GM21529 (cell line): ENCODE measurements around the gene HSPA1A.
A peak's percentile ranks its signal among the peaks of the same experiment; 100 is the strongest.
"Not testable (repeated sequence)": the region's sequence is repeated elsewhere in the genome, so short reads cannot be mapped to it uniquely, and the experiment has no call there.

ENCODE experiments used
- ATAC-seq: cut with Tn5 transposase; IDR thresholded peaks from one replicate; pipeline ENCODE4 v1.9.1; 2021; ENCODE audit not compliant: unreplicated experiment

The HSPA1A gene

DNA sequence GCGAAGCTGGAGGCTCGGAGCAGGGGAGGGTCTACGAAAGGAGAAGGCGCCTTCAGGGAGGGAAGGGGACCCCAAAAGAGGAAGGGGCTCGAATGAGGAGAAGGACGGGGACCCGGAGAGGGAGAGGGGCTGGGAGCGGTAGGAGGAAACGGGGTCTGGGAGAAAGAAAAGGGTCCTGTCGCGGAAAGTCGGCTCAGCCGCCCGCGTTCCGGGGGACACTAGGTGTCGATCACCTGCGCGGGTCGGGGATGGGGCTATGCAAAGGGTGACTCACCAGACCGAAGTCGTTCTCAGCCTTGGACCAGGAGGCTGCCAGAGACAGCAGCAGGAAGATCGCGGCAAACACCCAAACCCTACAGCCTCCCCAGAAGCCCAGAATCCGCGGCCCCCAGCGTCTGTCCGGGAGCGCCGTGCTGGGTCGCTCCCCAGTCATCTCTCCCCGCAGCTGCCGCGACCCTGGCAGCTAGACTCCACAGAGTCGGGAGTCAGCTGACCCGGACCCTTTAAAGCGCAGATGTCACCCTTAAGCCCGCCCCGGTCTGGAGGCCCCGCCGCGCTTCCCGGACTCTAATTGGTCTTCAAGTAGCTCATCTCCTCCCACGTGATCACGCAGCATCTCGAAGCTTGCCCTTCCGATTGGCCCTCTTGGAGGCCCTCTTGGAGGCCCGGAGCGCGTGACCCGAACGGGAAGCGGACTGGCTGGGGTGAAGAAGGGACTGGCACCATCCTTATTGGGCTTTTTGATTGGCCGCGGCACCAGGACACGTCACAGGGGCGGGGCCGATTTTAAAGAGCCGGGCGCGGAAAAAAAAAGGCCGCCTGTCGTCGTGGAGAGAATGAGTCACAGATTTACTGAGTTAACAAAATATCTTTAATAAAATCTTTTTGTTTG lies 47.2 kb downstream of the HSPA1A start, which contains the start of gene NEU1:
Gene NEU1, minus strand, starts transcription at position 478 of the 892 bp plus-strand sequence. Its CDS starts 45 bp downstream, at position 433.
- ATAC-seq = peak; percentile 91

DNA sequence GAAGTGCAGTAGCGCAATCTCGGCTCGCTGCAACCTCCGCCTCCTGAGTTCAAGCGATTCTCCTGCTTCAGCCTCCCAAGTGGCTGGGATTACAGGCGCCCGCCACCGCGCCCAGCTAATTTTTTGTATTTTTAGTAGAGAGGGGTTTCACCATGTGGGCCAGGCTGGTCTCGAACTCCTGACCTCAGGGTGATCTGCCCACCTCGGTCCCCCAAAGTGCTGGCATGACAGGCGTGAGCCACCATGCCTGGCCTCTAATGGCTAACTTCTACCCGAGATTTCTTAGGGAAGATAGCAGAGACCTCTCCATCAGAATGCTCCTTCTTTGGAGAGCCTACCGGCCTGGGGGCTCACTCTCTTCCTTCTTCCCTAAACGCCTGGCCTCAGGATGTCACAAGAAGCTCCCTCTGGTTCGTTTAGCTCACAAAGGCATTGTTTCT lies 48.8 kb downstream of the HSPA1A start:
- ATAC-seq = not testable (repeated sequence)

DNA sequence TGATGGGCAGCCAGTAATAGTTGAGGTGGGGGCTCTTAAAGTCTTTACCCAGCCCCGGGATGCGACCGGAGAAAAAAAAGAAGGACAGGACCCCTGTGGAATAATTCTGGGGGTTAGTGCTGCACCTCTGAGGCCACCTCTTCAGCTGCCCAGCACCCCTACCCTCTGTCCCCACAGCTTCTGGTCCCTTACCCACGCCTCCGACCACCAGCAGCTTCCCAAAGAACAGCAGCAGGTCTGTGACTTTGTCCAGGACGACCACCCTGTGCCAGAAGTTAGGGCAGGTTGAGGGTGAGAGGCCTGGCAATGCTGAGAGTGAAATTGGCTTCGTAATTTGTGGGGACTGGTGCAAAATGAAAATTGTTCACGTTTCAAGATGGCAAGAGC lies 49.5 kb downstream of the HSPA1A start:
- ATAC-seq = no peak

DNA sequence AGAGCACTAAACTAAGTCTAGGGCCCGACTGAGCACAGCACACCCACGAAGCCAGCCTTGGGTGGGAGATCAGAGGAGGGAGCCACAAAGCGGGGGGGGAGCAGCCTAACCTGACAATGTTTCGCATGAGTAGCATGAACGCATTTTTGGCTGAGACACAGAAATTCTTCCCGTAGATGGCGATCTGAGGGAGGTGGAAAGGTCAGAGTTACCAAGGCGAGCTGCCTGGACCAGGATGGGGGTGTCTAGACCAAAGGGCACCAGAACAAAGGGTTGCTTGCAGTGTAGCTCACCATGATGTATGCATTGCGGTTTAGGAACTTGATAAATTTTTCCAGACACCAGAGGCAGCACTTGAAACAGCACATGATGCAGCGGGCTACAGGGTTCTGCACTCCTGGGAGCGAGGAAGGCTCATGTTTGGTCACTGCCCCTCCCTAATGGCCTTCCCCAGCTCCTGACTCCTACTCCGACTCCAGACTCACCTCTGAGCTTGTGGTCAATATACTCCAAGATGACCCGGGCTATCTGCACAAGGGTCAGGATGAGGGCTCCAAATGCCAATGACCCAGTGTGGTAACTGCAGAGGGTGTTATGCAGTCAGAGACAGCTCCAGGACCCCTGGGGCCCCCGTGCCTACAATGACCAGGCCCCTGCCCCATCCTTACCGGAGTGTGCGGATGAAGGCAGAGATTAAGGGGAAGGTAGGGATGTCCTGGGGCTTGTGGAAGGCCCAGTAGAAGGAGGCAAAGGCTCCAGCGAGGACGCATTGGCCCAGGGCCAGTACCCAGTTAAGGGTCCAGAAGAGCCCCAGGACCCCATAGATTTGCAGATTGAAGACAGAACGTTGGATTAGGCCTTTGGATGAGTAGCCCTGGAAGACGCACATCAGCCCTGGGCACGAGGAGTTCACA lies 50.1 kb downstream of the HSPA1A start:
- no peak for ATAC-seq
